ENCODE measurements around the gene UACA.

GRCh38 chr15:70635895-70636294 is 127.5 kb downstream of the UACA start:
- TF ChIP-seq, protein P1, sequence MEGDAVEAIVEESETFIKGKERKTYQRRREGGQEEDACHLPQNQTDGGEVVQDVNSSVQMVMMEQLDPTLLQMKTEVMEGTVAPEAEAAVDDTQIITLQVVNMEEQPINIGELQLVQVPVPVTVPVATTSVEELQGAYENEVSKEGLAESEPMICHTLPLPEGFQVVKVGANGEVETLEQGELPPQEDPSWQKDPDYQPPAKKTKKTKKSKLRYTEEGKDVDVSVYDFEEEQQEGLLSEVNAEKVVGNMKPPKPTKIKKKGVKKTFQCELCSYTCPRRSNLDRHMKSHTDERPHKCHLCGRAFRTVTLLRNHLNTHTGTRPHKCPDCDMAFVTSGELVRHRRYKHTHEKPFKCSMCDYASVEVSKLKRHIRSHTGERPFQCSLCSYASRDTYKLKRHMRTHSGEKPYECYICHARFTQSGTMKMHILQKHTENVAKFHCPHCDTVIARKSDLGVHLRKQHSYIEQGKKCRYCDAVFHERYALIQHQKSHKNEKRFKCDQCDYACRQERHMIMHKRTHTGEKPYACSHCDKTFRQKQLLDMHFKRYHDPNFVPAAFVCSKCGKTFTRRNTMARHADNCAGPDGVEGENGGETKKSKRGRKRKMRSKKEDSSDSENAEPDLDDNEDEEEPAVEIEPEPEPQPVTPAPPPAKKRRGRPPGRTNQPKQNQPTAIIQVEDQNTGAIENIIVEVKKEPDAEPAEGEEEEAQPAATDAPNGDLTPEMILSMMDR (IDR thresholded peaks at IDR 0.05; ENCODE audit: extremely low read depth in 1 of 2, insufficient read depth in 1 of 2, low read depth in 1 of 2, low read length in 2 of 2), result no peak
- TF ChIP-seq FOS (IDR thresholded peaks at IDR 0.05; ENCODE audit: borderline replicate concordance, insufficient read depth, low read length), result no peak
- no peak for TF ChIP-seq POLR2A (IDR thresholded peaks at IDR 0.05; ENCODE audit: low read depth, low read length)
- TF ChIP-seq EZH2 (IDR thresholded peaks at IDR 0.05; ENCODE audit: borderline replicate concordance, low read depth, low read length, severe bottlenecking), result no peak
- TF ChIP-seq MAX (IDR thresholded peaks at IDR 0.05; ENCODE audit: insufficient read depth, insufficient read length), result no peak
